ENCODE results near the gene LNX2.

DNA sequence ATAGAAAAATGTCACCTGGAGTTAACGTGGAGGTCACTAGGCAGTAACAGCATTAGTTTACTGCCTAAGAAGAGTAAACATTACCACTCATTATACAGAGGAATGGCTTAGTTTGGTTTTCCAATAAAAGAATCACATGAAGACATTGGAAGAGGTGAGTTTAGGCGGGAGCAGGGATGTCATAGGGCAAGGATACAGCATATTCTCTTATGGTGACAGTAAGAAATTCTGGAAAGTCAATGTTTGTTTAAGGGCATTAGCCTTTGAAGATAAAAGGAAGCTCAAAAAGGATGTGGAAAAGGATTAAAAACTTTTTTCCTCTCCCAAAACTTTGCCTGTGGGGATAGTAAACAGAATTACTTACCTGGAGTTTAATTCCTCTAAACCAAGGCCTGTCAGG lies 5.5 kb upstream of the LNX2 start:
- TF ChIP-seq, protein P1, sequence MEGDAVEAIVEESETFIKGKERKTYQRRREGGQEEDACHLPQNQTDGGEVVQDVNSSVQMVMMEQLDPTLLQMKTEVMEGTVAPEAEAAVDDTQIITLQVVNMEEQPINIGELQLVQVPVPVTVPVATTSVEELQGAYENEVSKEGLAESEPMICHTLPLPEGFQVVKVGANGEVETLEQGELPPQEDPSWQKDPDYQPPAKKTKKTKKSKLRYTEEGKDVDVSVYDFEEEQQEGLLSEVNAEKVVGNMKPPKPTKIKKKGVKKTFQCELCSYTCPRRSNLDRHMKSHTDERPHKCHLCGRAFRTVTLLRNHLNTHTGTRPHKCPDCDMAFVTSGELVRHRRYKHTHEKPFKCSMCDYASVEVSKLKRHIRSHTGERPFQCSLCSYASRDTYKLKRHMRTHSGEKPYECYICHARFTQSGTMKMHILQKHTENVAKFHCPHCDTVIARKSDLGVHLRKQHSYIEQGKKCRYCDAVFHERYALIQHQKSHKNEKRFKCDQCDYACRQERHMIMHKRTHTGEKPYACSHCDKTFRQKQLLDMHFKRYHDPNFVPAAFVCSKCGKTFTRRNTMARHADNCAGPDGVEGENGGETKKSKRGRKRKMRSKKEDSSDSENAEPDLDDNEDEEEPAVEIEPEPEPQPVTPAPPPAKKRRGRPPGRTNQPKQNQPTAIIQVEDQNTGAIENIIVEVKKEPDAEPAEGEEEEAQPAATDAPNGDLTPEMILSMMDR (IDR thresholded peaks at IDR 0.05) = no peak
- no peak for TF ChIP-seq POLR2A (IDR thresholded peaks at IDR 0.05)
